Aorta (tissue), 5 donors: Measurements from ENCODE around the gene GIPC3. TPM values are rescaled to one million over a fixed set of nuclear protein-coding genes. Genes with fewer than 3 reads are reported as not detected.

Experiments used
- ATAC-seq: fragments of 200-7000 bp; cut with Tn5 transposase; one replicate; pipeline ENCODE4 v1.9.1; 2022; ENCODE audit warnings: moderate library complexity; ENCODE audit not compliant: low FRiP score
- DNase-seq, 2 donors: peaks; one replicate each; pipeline ENCODE4 v3.0.0-alpha.2; 2020
- H3K27ac ChIP-seq, 2 donors: one replicate each; pipeline ENCODE4 v1.5.1; 2013; ENCODE audit warnings: low read length in 2 of 2, mild to moderate bottlenecking in 2 of 2, moderate library complexity in 2 of 2, control low read depth in 1 of 2, inconsistent platforms in 1 of 2, low read depth in 1 of 2
- H3K27me3 ChIP-seq, 2 donors: one replicate each; pipeline ENCODE4 v1.6.1; 2013; ENCODE audit warnings: control low read depth in 1 of 2, low read length in 1 of 2, mild to moderate bottlenecking in 1 of 2, moderate library complexity in 1 of 2; ENCODE audit not compliant: insufficient read depth in 2 of 2, control insufficient read depth in 1 of 2
- H3K36me3 ChIP-seq, 2 donors: one replicate each; pipeline ENCODE4 v1.6.1; 2013; ENCODE audit warnings: control low read depth in 1 of 2, low read length in 1 of 2, mild to moderate bottlenecking in 1 of 2; ENCODE audit not compliant: insufficient read depth in 2 of 2, control insufficient read depth in 1 of 2
- H3K4me1 ChIP-seq, 2 donors: one replicate each; pipeline ENCODE4 v1.6.1; 2013; ENCODE audit warnings: low read length in 2 of 2, control low read depth in 1 of 2, mild to moderate bottlenecking in 1 of 2, moderate library complexity in 1 of 2; ENCODE audit not compliant: insufficient read depth in 2 of 2, control insufficient read depth in 1 of 2
- H3K4me3 ChIP-seq, 2 donors: one replicate each; pipeline ENCODE4 v1.5.1; 2013; ENCODE audit warnings: low read length in 2 of 2, control low read depth in 1 of 2, mild to moderate bottlenecking in 1 of 2
- H3K9me3 ChIP-seq: one replicate; pipeline ENCODE4 v1.6.1; 2013; ENCODE audit warnings: mild to moderate bottlenecking, low read length; ENCODE audit not compliant: control insufficient read depth
- WGBS, 2 donors: extraction: QIAGEN DNeasy Blood & Tissue Kit; methylation state at CpG; one replicate each; pipeline ENCODE4 v1.1.7; 2013; 5-methylcytosine and 5-hydroxymethylcytosine counted together
- intact Hi-C, 2 donors: fragments of 100-400 bp; cut with DNase I; formaldehyde crosslinking; loops; one replicate each; pipeline versions ENCODE4 v1.14.2 to v1.15.0; 2022
- polyA plus RNA-seq, 2 donors: library from polyadenylated mRNA; stranded (reverse); fragments of 200-250 nt; gene quantifications; one replicate each; pipeline ENCODE4 v1.2.3, GENCODE V29; 2013
- total RNA-seq, 2 donors: library from RNA; stranded (reverse); fragmentation: NEBNext Ultra II Directional; extraction: Animal tissue kit (Norgen Biotek cat#: 25700); gene quantifications; one replicate each; pipeline ENCODE4 v1.2.1, GENCODE V29; 2021
- donor health status: healthy with polysubstance abuse.
- donor health status: Bipolar disorder and iron deficiency.
- donor health status: DM: no; HTN: no; CAD: no.
- donor health status: DM: no; HTN: no; CAD: no.
- donor health status: DM: yes; HTN: yes; CAD: no.

Gene GIPC3
- total and polyA plus RNA-seq, 4 donors = 0.50 to 5.0 (median 2.0) TPM

- ATAC-seq = no peak
- Histone ChIP-seq H3K9me3 (no peaks in the 10 kb centered on the region), H3K27me3 (no peaks in the 10 kb centered on the region), H3K27ac (no peak overlapping the region), H3K4me1 (no peaks in the 10 kb centered on the region), H3K36me3 (peaks cover 0 to 2% of the 10 kb centered on the region in 2 donors), H3K4me3 (no peak overlapping the region)
- DNase-seq = no peak
- 92% methylated on average over 28 of the region's 28 CpGs for WGBS, 2 donors
- intact Hi-C loops = no loop called here
Measured at GRCh38 chr19:3641515-3642269, 56.4 kb downstream of the GIPC3 start.

DNA sequence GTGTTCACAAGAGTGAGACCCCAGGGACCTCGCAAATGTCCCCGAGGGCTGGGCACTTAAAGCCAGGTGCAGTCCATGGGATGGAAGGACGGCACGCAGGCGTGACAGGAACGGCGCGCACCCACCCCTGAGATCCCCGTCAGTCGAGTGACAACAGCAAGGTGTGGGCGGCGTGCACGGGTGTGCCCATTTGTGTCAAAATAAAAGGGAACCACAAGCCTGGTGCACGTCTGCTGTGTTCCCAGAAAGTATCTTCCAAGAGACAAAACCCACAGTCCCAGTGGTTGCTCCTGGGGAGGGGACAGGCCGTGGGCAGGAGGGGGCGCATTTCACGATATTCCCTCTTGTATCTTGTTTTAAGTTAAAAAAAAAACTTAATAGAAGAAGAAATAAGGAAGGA is 57.0 kb downstream of the GIPC3 start:
- peaks cover 0 to 2% of the 10 kb centered on the region in 2 donors for H3K36me3 ChIP-seq
- ATAC-seq = no peak

More for the DNA sequence above, 57.0 kb downstream of the GIPC3 start:
- no peaks in the 10 kb centered on the region for H3K27me3 ChIP-seq
- intact Hi-C loops = no loop called here
- H3K4me3 ChIP-seq = no peak overlapping the region
- no peak for DNase-seq
- no peak overlapping the region for H3K27ac ChIP-seq
- no peaks in the 10 kb centered on the region for H3K4me1 ChIP-seq
- H3K9me3 ChIP-seq = no peaks in the 10 kb centered on the region
- 88% methylated on average over 17 of the region's 17 CpGs for WGBS, 2 donors

Other genes starting within 250 kb of the GIPC3 start
- 100 to 1,000 TPM; 175 to 188 TPM for gene NFIC, start 218.9 kb upstream of the GIPC3 start, total RNA-seq
- gene NFIC, start 218.9 kb upstream of the GIPC3 start, polyA plus RNA-seq = 10 to 100 TPM; 37.5 to 37.7 TPM
- not detected for gene SMIM24, start 105.0 kb upstream of the GIPC3 start, total RNA-seq
- 10 to 100 TPM in 1 of 2 donors, under 1 TPM in 1; 0.67 to 62.6 TPM for gene SMIM24, start 105.0 kb upstream of the GIPC3 start, polyA plus RNA-seq
- gene SMIM44, start 102.0 kb upstream of the GIPC3 start, total RNA-seq = not detected
- not detected for gene SMIM44, start 102.0 kb upstream of the GIPC3 start, polyA plus RNA-seq
- gene DOHH, start 84.8 kb upstream of the GIPC3 start, total RNA-seq = 1 to 10 TPM; 6.1 to 7.9 TPM
- gene DOHH, start 84.8 kb upstream of the GIPC3 start, polyA plus RNA-seq = 10 to 100 TPM in 1 of 2 donors, 1 to 10 TPM in 1; 6.9 to 11.5 TPM
- 10 to 100 TPM; 33.7 to 42.0 TPM for gene FZR1, start 79.2 kb upstream of the GIPC3 start, total RNA-seq
- gene FZR1, start 79.2 kb upstream of the GIPC3 start, polyA plus RNA-seq = 10 to 100 TPM in 1 of 2 donors, 1 to 10 TPM in 1; 8.0 to 25.2 TPM
- gene TEKTIP1, start 46.3 kb upstream of the GIPC3 start, total RNA-seq = 1 to 10 TPM; 1.8 to 2.4 TPM
- under 1 TPM in 1 of 2 donors, not detected in 1; 0.46 TPM for gene TEKTIP1, start 46.3 kb upstream of the GIPC3 start, polyA plus RNA-seq
- gene MFSD12, start 27.9 kb upstream of the GIPC3 start, total RNA-seq = 10 to 100 TPM; 40.7 to 47.7 TPM
- 10 to 100 TPM in 1 of 2 donors, 1 to 10 TPM in 1; 9.5 to 33.9 TPM for gene MFSD12, start 27.9 kb upstream of the GIPC3 start, polyA plus RNA-seq
- 10 to 100 TPM; 66.3 to 67.8 TPM for gene HMG20B, start 12.5 kb upstream of the GIPC3 start, total RNA-seq
- gene HMG20B, start 12.5 kb upstream of the GIPC3 start, polyA plus RNA-seq = 100 to 1,000 TPM in 1 of 2 donors, 10 to 100 TPM in 1; 67.7 to 175 TPM
- gene TBXA2R, start 21.4 kb downstream of the GIPC3 start, total RNA-seq = 10 to 100 TPM; 36.0 to 40.5 TPM
- 10 to 100 TPM in 1 of 2 donors, 1 to 10 TPM in 1; 9.6 to 30.9 TPM for gene TBXA2R, start 21.4 kb downstream of the GIPC3 start, polyA plus RNA-seq
- 10 to 100 TPM; 16.4 to 19.3 TPM for gene CACTIN, start 41.3 kb downstream of the GIPC3 start, total RNA-seq
- gene CACTIN, start 41.3 kb downstream of the GIPC3 start, polyA plus RNA-seq = 10 to 100 TPM in 1 of 2 donors, 1 to 10 TPM in 1; 4.5 to 18.2 TPM
- 10 to 100 TPM; 78.7 to 83.3 TPM for gene PIP5K1C, start 115.0 kb downstream of the GIPC3 start, total RNA-seq
- 10 to 100 TPM; 25.2 to 26.8 TPM for gene PIP5K1C, start 115.0 kb downstream of the GIPC3 start, polyA plus RNA-seq
- gene TJP3, start 122.9 kb downstream of the GIPC3 start, total RNA-seq = under 1 TPM; 0.26 to 0.60 TPM
- gene TJP3, start 122.9 kb downstream of the GIPC3 start, polyA plus RNA-seq = 10 to 100 TPM in 1 of 2 donors, under 1 TPM in 1; 0.84 to 29.2 TPM
- gene APBA3, start 176.2 kb downstream of the GIPC3 start, total RNA-seq = 10 to 100 TPM; 15.7 to 24.3 TPM
- gene APBA3, start 176.2 kb downstream of the GIPC3 start, polyA plus RNA-seq = 10 to 100 TPM in 1 of 2 donors, 1 to 10 TPM in 1; 7.1 to 25.6 TPM
- 10 to 100 TPM; 39.6 to 40.7 TPM for gene MRPL54, start 177.2 kb downstream of the GIPC3 start, total RNA-seq
- 100 to 1,000 TPM in 1 of 2 donors, 10 to 100 TPM in 1; 88.7 to 125 TPM for gene MRPL54, start 177.2 kb downstream of the GIPC3 start, polyA plus RNA-seq
- gene RAX2, start 186.8 kb downstream of the GIPC3 start, total RNA-seq = not detected
- not detected for gene RAX2, start 186.8 kb downstream of the GIPC3 start, polyA plus RNA-seq
- 1 to 10 TPM; 1.9 to 2.0 TPM for gene MATK, start 200.9 kb downstream of the GIPC3 start, total RNA-seq
- gene MATK, start 200.9 kb downstream of the GIPC3 start, polyA plus RNA-seq = 1 to 10 TPM; 1.7 to 5.5 TPM